ENCODE measurements around the gene IGSF21. TPM values are rescaled to one million over a fixed set of nuclear protein-coding genes. Genes with fewer than 3 reads are reported as not detected.

The IGSF21 gene
- total RNA-seq, 1 experiment from 2014 or later: not detected

DNA sequence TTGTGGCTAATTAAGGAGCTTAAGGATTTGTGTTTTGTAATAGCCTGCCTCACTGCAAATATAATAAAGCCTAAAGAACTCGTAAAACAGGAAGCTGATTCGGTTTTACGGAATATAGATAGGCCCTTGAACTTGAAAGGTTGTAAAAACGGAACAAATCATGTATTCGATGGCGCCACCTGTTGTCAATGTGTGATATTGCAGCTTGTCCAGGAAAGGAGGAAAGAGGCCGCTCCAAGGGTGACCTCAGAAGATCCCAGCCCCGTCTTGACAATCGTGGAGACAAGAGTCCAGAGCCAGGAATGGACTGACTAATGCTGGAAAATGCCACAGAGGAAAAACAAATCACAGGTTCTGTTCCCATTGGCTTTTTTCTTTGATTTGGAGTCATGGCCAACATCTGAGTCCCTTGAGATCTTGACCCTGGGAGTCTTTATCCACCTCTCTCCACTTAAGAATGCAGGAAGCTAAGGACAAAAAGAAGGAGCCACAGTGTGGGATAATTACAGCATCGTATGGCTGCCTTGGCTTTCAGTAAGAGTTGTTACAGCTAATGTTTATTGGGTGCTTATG lies 7.0 kb upstream of the IGSF21 start:
- DNase-seq (ENCODE audit: unreplicated experiment): peak; percentile 75
- no peak overlapping the region for H3K4me3 Mint-ChIP-seq (ENCODE audit: unreplicated experiment)
- TF ChIP-seq, protein P1, sequence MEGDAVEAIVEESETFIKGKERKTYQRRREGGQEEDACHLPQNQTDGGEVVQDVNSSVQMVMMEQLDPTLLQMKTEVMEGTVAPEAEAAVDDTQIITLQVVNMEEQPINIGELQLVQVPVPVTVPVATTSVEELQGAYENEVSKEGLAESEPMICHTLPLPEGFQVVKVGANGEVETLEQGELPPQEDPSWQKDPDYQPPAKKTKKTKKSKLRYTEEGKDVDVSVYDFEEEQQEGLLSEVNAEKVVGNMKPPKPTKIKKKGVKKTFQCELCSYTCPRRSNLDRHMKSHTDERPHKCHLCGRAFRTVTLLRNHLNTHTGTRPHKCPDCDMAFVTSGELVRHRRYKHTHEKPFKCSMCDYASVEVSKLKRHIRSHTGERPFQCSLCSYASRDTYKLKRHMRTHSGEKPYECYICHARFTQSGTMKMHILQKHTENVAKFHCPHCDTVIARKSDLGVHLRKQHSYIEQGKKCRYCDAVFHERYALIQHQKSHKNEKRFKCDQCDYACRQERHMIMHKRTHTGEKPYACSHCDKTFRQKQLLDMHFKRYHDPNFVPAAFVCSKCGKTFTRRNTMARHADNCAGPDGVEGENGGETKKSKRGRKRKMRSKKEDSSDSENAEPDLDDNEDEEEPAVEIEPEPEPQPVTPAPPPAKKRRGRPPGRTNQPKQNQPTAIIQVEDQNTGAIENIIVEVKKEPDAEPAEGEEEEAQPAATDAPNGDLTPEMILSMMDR (IDR thresholded peaks at IDR 0.05; ENCODE audit: unreplicated experiment): peak; percentile 68
- no peaks in the 10 kb centered on the region for H3K9me3 Mint-ChIP-seq (ENCODE audit: unreplicated experiment)
- no TSS peak for BruUV-seq (replicated peaks)
- H3K27me3 Mint-ChIP-seq (ENCODE audit: insufficient read depth, unreplicated experiment): peaks cover 43% of the 10 kb centered on the region
- ChIA-PET CTCF (interaction anchor here (0.6 to 4.9 kb wide), 23 partner anchors 8 to 1573 kb away, joined by 3 to 35 read pairs (median 3); no protein-coding TSS in a partner anchor), POLR2A (interaction anchor here (0.5 kb wide), 1 partner anchor 79 kb away, joined by 3 read pairs; no protein-coding TSS in a partner anchor)
- peaks cover 4% of the 10 kb centered on the region for H3K36me3 Mint-ChIP-seq (ENCODE audit: insufficient read depth, unreplicated experiment)
- intact Hi-C loops (cut with micrococcal nuclease): loop anchor here (1.0 to 10.0 kb wide), 3 partner anchors 177 to 484 kb away; no protein-coding TSS in a partner anchor
- no peak overlapping the region for H3K27ac Mint-ChIP-seq (ENCODE audit: low read depth, unreplicated experiment)
- H3K4me1 Mint-ChIP-seq (ENCODE audit: insufficient read depth, unreplicated experiment): no peaks in the 10 kb centered on the region

DNA sequence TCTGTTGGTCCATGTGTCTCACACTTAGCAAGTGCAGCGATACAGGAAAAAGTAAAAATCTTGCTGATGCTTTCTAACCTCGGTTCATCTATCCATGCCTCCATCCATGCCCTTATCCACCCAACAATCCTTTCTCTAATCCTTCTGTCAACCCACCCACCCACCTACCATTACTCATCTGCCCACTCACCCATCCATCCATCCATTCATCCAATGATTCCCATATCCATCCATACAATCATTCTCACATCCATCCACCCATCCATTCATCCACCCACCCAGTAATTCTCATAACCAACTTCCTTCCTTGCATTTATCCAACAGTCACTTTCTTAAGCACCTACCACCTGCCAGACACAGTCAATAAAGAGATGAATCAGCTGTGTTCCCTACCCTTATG lies 6.1 kb upstream of the IGSF21 start:
- Mint-ChIP-seq H3K9me3 (ENCODE audit: unreplicated experiment) (no peaks in the 10 kb centered on the region), H3K27me3 (ENCODE audit: insufficient read depth, unreplicated experiment) (peaks cover 53% of the 10 kb centered on the region), H3K27ac (ENCODE audit: low read depth, unreplicated experiment) (no peak overlapping the region), H3K4me3 (ENCODE audit: unreplicated experiment) (no peak overlapping the region), H3K36me3 (ENCODE audit: insufficient read depth, unreplicated experiment) (peaks cover 4% of the 10 kb centered on the region), H3K4me1 (ENCODE audit: insufficient read depth, unreplicated experiment) (no peaks in the 10 kb centered on the region)
- no peak for DNase-seq (ENCODE audit: unreplicated experiment)
- TF ChIP-seq, protein P1 (IDR thresholded peaks at IDR 0.05; ENCODE audit: unreplicated experiment): no peak
- ChIA-PET CTCF (interaction anchor here (0.6 to 4.9 kb wide), 14 partner anchors 10 to 600 kb away, joined by 3 to 35 read pairs (median 3); no protein-coding TSS in a partner anchor), POLR2A (no interaction called here)
- intact Hi-C loops (cut with micrococcal nuclease): loop anchor here (10.0 kb wide), 1 partner anchor 483 kb away; no protein-coding TSS in a partner anchor
- no TSS peak for BruUV-seq (replicated peaks)

DNA sequence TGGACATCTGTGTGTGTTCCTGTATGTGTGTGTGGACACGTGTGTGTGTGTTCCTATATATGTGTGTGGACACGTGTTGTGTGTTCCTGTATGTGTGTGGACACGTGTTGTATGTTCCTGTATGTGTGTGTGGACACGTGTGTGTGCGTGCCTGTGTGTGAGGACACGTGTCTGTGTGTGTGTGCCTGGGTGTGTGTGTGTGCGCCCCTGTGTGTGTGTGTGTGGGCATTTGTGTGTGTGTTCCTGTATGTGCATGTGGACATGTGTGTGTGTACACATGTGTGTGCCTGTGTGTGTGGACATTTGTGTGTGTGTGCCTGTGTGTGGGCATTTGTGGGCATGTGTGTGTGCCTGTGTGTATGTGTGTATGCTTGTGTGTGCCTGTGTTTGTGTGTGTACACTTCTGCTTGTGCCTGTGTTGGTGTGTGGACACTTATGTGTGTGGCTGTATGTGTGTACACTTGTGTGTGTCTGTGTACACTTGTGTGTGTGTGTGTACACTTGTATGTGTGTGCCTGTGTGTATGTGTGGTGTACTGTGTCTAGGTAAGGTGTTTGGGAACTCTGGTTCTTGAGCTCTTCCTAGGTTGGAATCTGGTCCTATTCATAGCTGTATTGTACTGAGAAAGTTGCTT lies 3.7 kb upstream of the IGSF21 start:
- no peak overlapping the region for H3K4me3 Mint-ChIP-seq (ENCODE audit: unreplicated experiment)

More for the DNA sequence above, 3.7 kb upstream of the IGSF21 start:
- ChIA-PET POLR2A (no interaction called here), CTCF (interaction anchor here (0.6 kb wide), 1 partner anchor 481 kb away, joined by 3 read pairs; no protein-coding TSS in a partner anchor)
- intact Hi-C loops (cut with micrococcal nuclease): loop anchor here (10.0 kb wide), 1 partner anchor 481 kb away; no protein-coding TSS in a partner anchor
- no TSS peak for BruUV-seq (replicated peaks)
- TF ChIP-seq, protein P1 (IDR thresholded peaks at IDR 0.05; ENCODE audit: unreplicated experiment): no peak
- no peak for DNase-seq (ENCODE audit: unreplicated experiment)
- peaks cover 55% of the 10 kb centered on the region for H3K27me3 Mint-ChIP-seq (ENCODE audit: insufficient read depth, unreplicated experiment)
- no peaks in the 10 kb centered on the region for H3K9me3 Mint-ChIP-seq (ENCODE audit: unreplicated experiment)
- H3K27ac Mint-ChIP-seq (ENCODE audit: low read depth, unreplicated experiment): no peak overlapping the region
- H3K4me1 Mint-ChIP-seq (ENCODE audit: insufficient read depth, unreplicated experiment): peaks cover 7% of the 10 kb centered on the region
- peaks cover 4% of the 10 kb centered on the region for H3K36me3 Mint-ChIP-seq (ENCODE audit: insufficient read depth, unreplicated experiment)
